Upper lobe of left lung (tissue), 6 donors: Measurements from ENCODE around the gene ATP10A. TPM values are rescaled to one million over a fixed set of nuclear protein-coding genes. Genes with fewer than 3 reads are reported as not detected.

ENCODE experiments used
- ATAC-seq, 2 donors: fragments of 200-7000 bp; cut with Tn5 transposase; one replicate each; pipeline ENCODE4 v1.9.1; 2022; ENCODE audit warnings: mild to moderate bottlenecking in 2 of 2, moderate library complexity in 2 of 2; ENCODE audit not compliant: low FRiP score in 2 of 2
- DNase-seq, 2 donors: peaks; one replicate each; pipeline ENCODE4 v3.0.0-alpha.2; 2019 to 2020
- H3K27ac ChIP-seq, 4 donors: fragments of 200-600 bp; sonication (generic); one replicate each; pipeline ENCODE4 v1.5.1; 2016 to 2019
- H3K27me3 ChIP-seq, 4 donors: fragments of 200-600 bp; sonication (generic); one replicate each; pipeline ENCODE4 v1.5.1; 2017 to 2019
- H3K36me3 ChIP-seq, 4 donors: fragments of 200-600 bp; sonication (generic); one replicate each; pipeline ENCODE4 v1.5.1; 2016 to 2019
- H3K4me1 ChIP-seq, 4 donors: fragments of 200-600 bp; sonication (generic); one replicate each; pipeline ENCODE4 v1.5.1; 2018 to 2019
- H3K4me3 ChIP-seq, 4 donors: fragments of 200-600 bp; sonication (generic); one replicate each; pipeline ENCODE4 v1.5.1; 2017 to 2019; ENCODE audit warnings: mild to moderate bottlenecking in 2 of 4, moderate library complexity in 1 of 4
- H3K9me3 ChIP-seq, 4 donors: fragments of 200-600 bp; sonication (generic); one replicate each; pipeline ENCODE4 v1.5.1; 2018 to 2019
- CTCF ChIP-seq, 6 experiments: fragments of 450-650 bp in 4 of 6; fragments of 200-600 bp in 2 of 6; sonication (generic) in 2 of 6; IDR thresholded peaks; one replicate each; pipeline ENCODE4 v1.5.1; 2016 to 2019; ENCODE audit warnings: antibody characterized with exemption in 6 of 6
- EP300 ChIP-seq, 4 donors: sonication (generic); formaldehyde crosslinking; IDR thresholded peaks; one replicate each; pipeline ENCODE4 v1.5.1; 2017; ENCODE audit warnings: antibody characterized with exemption in 4 of 4, control low read depth in 2 of 4
- POLR2A ChIP-seq, 4 donors: fragments of 450-650 bp; IDR thresholded peaks; one replicate each; pipeline ENCODE4 v1.5.1; 2016 to 2017; ENCODE audit warnings: antibody characterized with exemption in 4 of 4, mild to moderate bottlenecking in 2 of 4
- POLR2AphosphoS5 ChIP-seq, 2 donors: sonication (generic); formaldehyde crosslinking; IDR thresholded peaks; one replicate each; pipeline ENCODE4 v1.5.1; 2017; ENCODE audit warnings: antibody characterized with exemption in 2 of 2
- WGBS, 2 donors: methylation state at CpG; one replicate each; pipeline ENCODE4 v1.1.5; 2017 to 2018; 5-methylcytosine and 5-hydroxymethylcytosine counted together
- total RNA-seq, 6 donors: library from RNA; depleted of rRNA in 4 of 6; stranded (reverse); fragments of >200 nt in 4 of 6; gene quantifications; one replicate each; pipeline versions ENCODE4 v1.1.0 to v1.2.1, GENCODE V29; 2016 to 2021
- donor health status: DM: no; HTN: no; CAD: no; lungs with moderate emphysema.
- donor health status: DM: no; HTN: yes; CAD: no; lungs with severe emphysema.

Gene ATP10A
- total RNA-seq, 6 donors from 2014 or later, result 17.8 to 62.4 (median 32.3) TPM

GRCh38 chr15:25862472-25863110, 536 bp downstream of the ATP10A start:
- TF ChIP-seq CTCF (IDR thresholded peaks at IDR 0.05), result peak in 1 of 6 experiments; percentile 13
- peak in 1 of 4 donors; percentile 38 for TF ChIP-seq POLR2A (IDR thresholded peaks at IDR 0.05)
- TF ChIP-seq POLR2AphosphoS5 (IDR thresholded peaks at IDR 0.05), result no peak
- Histone ChIP-seq H3K27me3 (no peaks in the 10 kb centered on the region), H3K4me3 (peak overlapping the region; percentile 38 to 74 (median 70)), H3K36me3 (no peaks in the 10 kb centered on the region), H3K27ac (peak overlapping the region; percentile 45 to 86 (median 77)), H3K4me1 (peaks cover 11 to 49% (median 26%) of the 10 kb centered on the region in 4 donors), H3K9me3 (no peaks in the 10 kb centered on the region)
- 0 to 6% methylated on average over 1 to 40 of the region's 69 CpGs for WGBS, 2 donors
- DNase-seq, result peak; percentile 58 to 91
- peak; percentile 45 to 59 for ATAC-seq

GRCh38 chr15:25862071-25862471, 1.1 kb downstream of the ATP10A start:
- 15 to 16% methylated on average over 11 to 13 of the region's 19 CpGs for WGBS, 2 donors
- Histone ChIP-seq H3K9me3 (no peaks in the 10 kb centered on the region), H3K4me1 (peaks cover 11 to 49% (median 26%) of the 10 kb centered on the region in 4 donors), H3K4me3 (peak overlapping the region; percentile 38 to 74 (median 70)), H3K36me3 (no peaks in the 10 kb centered on the region), H3K27ac (peak overlapping the region; percentile 45 to 86 (median 77)), H3K27me3 (no peaks in the 10 kb centered on the region)
- no peak for TF ChIP-seq CTCF (IDR thresholded peaks at IDR 0.05)
- TF ChIP-seq POLR2A (IDR thresholded peaks at IDR 0.05), result no peak
- no peak for TF ChIP-seq POLR2AphosphoS5 (IDR thresholded peaks at IDR 0.05)
- no peak for TF ChIP-seq EP300 (IDR thresholded peaks at IDR 0.05)
- ATAC-seq (peak; percentile 25 to 26), DNase-seq (no peak)

GRCh38 chr15:25860885-25861866, 2.0 kb downstream of the ATP10A start:
- 61 to 67% methylated on average over 20 of the region's 20 CpGs for WGBS, 2 donors
- no peaks in the 10 kb centered on the region for H3K27me3 ChIP-seq
- H3K9me3 ChIP-seq, result no peaks in the 10 kb centered on the region
- no peaks in the 10 kb centered on the region for H3K36me3 ChIP-seq
- DNase-seq, result no peak
- H3K4me3 ChIP-seq, result peak overlapping the region in 3 of 4 donors; percentile 70 to 74 (median 71)
- TF ChIP-seq POLR2AphosphoS5 (IDR thresholded peaks at IDR 0.05) (no peak), POLR2A (IDR thresholded peaks at IDR 0.05) (peak in 1 of 4 donors; percentile 4)
- H3K27ac ChIP-seq, result peak overlapping the region; percentile 45 to 86 (median 77)
- H3K4me1 ChIP-seq, result peaks cover 11 to 49% (median 26%) of the 10 kb centered on the region in 4 donors
- ATAC-seq, result no peak

GRCh38 chr15:25859838-25860645, 3.1 kb downstream of the ATP10A start:
- peak; percentile 47 to 60 for DNase-seq
- ATAC-seq, result peak in 1 of 2 donors; percentile 19
- Histone ChIP-seq H3K4me3 (peak overlapping the region in 3 of 4 donors; percentile 6 to 74 (median 70)), H3K4me1 (peaks cover 11 to 49% (median 26%) of the 10 kb centered on the region in 4 donors), H3K9me3 (no peaks in the 10 kb centered on the region), H3K36me3 (no peaks in the 10 kb centered on the region), H3K27ac (peak overlapping the region; percentile 45 to 86 (median 77)), H3K27me3 (no peaks in the 10 kb centered on the region)
- WGBS, 2 donors, result 69 to 71% methylated on average over 9 to 15 of the region's 15 CpGs
- TF ChIP-seq POLR2AphosphoS5 (IDR thresholded peaks at IDR 0.05), result no peak
- no peak for TF ChIP-seq EP300 (IDR thresholded peaks at IDR 0.05)
- no peak for TF ChIP-seq POLR2A (IDR thresholded peaks at IDR 0.05)
- no peak for TF ChIP-seq CTCF (IDR thresholded peaks at IDR 0.05)
